Breast epithelium (tissue), 3 donors: ENCODE results near the gene DIP2A.

Source experiments
- CTCF ChIP-seq, 3 donors: fragments of 450-650 bp; IDR thresholded peaks; one replicate each; pipeline ENCODE4 v1.5.1; 2016 to 2017; ENCODE audit warnings: antibody characterized with exemption in 3 of 3, mild to moderate bottlenecking in 3 of 3, moderate library complexity in 3 of 3
- POLR2A ChIP-seq: fragments of 450-650 bp; IDR thresholded peaks from one replicate; pipeline ENCODE4 v1.6.1; 2016; ENCODE audit warnings: antibody characterized with exemption, mild to moderate bottlenecking, moderate library complexity
- POLR2AphosphoS5 ChIP-seq, 3 donors: sonication (generic); formaldehyde crosslinking; IDR thresholded peaks; one replicate each; pipeline ENCODE4 v1.6.1; 2017; ENCODE audit warnings: antibody characterized with exemption in 3 of 3

- TF ChIP-seq CTCF (IDR thresholded peaks at IDR 0.05) (no peak), POLR2A (no peak), POLR2AphosphoS5 (IDR thresholded peaks at IDR 0.05) (no peak)
Observed at GRCh38 chr21:46527801-46528200, 69.1 kb downstream of the DIP2A start.
